ENCODE measurements around the gene RASSF1.

Gene RASSF1

DNA sequence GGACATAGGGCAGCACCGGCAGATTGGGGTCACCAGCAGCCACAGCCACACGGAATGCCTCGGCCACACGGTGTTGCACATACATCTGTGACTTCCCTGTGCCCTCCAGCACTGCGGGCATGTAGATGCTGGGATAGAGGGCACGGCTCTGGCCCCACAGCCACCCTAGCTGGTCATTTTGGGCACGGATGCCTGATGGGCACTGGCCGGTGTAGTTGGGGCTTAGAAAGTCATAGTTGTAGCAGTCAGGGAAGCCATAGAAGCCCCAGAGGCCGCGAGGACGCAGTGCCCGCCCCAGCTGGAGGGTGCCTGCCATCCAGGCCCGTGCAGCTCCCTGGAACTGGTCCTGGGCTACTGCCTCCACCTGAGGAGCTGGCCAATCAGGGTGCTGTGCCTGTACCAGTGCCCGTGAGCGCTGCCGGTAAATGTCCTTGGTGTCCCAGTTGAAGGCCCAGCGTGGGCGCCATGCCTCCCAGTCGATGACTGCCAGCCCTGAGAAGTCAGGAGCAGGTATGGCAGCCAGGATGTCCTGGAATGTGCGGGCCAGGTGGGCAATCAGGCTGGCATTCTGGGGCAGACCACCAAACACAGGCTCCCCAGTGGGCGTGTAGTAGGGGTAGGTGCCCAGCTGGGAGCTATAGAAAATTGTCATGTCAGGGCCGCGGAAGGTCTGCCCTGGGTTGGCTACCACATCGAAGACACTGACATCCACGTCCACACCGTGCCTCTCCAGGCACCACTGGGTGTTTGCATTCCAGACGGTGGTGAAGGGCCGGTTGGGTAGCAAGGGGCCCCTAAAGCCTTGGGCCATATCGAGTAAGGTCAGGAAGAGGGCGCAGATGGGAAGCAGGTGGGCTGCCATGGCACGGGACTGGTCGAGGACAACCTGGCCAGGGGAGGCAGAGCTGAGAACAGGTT lies 38.3 kb downstream of the RASSF1 start:
- in situ Hi-C loops (cut with MboI; ENCODE audit: low sequenced_read_pairs): no loop called here

DNA sequence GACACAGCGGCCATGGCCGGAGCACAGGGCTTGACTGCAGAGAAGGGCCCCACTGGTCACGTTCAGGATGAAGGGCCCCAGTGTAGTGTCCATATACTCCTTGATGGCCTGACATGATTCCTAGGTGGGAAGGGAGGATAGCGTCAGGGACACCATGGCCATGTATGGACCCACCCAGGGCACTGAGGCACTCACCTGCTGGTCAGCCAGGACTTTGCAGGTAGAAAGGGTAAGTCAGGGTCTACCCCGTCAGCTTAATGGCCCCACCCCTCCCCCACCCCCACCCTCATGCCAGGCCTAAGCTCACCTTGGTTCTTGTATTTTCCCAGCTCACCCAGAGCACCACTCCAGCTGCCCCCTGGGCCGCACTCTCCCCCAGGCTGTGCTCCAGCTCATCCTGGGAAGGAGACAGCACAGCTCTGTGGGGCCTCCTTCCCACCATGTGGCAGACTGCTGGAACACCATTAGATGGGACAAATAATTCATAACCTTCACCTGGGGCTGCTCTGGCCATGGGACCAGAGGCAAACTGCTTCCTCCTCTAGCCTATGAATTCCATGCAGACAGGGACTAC lies 39.9 kb downstream of the RASSF1 start:
- in situ Hi-C loops (cut with MboI; ENCODE audit: low sequenced_read_pairs): no loop called here

DNA sequence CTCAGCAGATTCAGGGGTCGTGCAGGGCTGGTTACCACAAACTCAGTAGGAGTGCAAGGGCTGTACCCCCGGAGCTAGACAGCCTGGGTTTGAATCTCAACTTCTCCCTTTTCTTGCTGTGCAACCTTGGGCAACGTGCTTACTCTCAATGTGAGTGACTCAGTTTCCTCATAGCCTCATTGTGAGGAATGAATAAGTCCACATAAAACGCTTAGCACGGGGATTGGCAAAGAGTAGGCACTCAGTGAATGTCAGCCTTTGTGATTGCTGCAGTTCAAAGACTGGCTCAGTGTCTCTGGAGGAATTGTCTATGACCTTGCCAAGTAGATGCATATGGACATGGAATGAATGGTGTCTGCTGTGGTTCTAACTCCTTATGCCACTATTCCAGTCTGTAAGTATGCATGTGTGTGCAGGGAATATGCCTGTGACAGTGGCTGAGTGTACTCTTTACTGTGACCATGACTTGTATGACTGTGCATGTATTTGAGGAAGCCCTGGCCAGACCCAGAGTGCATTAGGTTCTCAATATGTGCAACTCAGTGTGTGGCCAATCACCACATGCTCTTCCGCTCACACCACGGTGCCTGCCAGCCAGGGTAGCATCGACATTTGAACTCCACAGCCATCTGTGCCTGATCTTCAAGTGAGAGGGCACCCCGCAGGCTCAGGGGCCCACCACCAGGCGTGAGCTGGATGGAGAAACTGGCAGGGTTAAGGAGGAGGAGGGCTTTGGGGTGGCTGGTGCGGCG lies 40.5 kb downstream of the RASSF1 start:
- in situ Hi-C loops (cut with MboI; ENCODE audit: low sequenced_read_pairs): no loop called here

DNA sequence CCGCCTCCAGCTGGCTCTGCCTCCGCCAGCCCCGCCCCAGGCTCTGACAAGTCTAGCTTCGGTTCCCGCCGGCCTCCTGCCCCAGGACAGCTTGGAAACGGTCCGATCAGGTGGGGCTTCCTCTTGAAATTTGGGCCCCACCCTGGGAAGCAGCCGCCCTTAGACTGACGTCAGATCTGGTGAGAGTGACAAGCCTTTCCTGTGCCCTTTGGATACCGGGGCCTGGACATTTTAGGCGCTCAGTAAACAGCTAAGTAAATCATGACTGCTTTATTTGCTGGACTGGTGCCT lies 41.1 kb downstream of the RASSF1 start:
- in situ Hi-C loops (cut with MboI; ENCODE audit: low sequenced_read_pairs): no loop called here

DNA sequence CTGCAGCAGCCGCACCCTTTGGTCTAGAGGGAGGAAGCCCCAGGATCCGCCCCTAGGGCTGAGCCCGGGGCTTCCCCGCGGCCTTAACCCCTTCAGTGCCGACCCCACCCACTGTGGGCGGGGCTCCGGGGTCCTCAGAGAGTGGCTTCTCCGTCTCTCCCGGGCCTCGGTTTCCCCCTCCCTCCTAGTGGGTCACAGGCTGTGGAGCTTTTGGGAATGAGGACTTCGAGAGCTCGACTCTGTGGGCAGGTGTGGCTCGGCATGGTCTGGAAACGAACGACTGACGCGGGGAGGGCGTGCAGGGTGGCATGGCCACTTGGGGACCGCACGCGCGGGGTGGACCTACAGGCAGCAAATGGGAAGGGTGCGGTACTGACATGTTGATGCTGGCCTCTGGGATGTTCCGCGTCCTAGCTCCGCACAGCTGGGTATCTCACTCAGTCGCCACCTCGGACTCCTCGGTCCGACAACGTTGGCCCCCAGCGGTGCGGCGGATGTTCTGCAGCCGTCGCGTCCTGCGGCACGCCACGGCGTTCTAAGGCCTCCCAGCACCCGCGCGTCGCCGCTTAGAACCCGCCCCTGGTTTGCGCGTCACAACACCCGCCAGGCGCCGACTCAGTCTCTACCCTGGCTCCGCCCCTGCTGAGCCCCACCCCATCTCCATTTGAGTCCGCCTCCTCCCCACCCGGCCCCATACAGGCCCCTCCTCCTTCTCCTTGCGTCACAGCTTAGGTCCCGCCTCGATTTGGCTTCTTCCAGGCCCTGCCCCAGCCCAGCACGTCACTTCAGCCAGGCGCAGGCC lies 41.6 kb downstream of the RASSF1 start, which contains the start of the genes HYAL3 and NAA80:
TSS of gene HYAL3 (minus strand) at position 570 of the 802 bp plus-strand sequence. CDS start 3,803 bp downstream, outside the sequence.
TSS of gene NAA80 (minus strand) at position 570 of the 802 bp plus-strand sequence. CDS start 1,942 bp downstream, outside the sequence.
- in situ Hi-C loops (cut with MboI; ENCODE audit: low sequenced_read_pairs): no loop called here

DNA sequence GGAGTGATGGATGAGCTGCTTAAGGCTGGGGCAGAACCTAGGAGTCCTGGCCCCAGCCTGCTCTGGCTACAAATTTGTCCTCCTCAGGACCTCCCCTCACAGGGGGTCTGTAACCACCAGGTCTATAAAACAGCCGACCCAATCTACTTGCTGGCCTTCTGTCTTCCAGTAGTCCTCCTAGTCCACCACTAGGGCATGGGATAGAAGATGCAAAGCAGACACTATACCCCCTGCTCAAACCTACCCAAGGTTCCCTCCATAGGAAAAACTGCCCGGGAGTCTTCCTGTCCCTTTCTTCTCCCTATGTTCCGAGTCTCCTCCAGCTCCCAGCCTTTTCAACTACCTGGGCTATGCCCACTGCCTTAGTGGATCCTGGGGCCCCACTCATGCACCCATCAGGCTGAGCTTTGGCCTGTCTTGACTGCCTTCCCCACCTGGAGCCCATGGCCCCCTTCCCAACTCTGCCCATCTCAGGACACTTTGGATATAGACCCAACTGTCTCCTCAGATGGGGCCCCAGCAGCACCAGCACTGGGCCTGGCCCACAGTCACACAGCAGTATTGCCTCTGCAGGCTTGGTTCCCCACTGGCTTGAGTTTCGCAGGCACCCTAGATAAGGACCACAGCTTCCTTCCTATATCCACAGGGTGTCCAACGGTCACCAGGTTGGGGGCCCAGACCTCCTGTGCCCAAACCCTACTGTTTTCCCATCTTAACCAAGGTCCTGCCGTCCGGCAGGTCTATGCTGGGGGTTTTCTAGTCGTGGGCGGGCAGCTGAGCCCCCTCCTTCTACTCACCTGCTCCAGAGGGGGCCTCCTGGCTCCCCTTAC lies 42.5 kb downstream of the RASSF1 start:
- in situ Hi-C loops (cut with MboI; ENCODE audit: low sequenced_read_pairs): no loop called here

DNA sequence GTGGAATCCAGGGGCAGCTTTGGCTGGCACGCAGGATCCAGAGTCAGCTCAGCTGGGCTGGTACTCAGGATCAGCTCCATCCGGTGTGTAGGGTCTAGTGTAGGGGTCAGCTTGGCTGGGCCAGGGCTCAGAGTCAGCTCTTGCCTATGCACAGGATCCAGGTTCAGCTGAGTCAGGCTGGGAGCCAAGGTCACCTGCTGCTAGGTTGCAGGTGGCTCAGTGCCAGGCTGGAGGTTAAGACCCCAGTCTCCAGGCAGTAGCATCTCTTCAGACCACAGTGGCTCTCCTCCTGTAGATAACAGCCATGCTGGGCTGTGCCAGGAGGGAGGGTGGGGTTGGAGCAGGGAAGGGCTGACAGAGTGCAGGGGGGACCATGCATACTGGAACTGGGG lies 43.3 kb downstream of the RASSF1 start:
- in situ Hi-C loops (cut with MboI; ENCODE audit: low sequenced_read_pairs): no loop called here

DNA sequence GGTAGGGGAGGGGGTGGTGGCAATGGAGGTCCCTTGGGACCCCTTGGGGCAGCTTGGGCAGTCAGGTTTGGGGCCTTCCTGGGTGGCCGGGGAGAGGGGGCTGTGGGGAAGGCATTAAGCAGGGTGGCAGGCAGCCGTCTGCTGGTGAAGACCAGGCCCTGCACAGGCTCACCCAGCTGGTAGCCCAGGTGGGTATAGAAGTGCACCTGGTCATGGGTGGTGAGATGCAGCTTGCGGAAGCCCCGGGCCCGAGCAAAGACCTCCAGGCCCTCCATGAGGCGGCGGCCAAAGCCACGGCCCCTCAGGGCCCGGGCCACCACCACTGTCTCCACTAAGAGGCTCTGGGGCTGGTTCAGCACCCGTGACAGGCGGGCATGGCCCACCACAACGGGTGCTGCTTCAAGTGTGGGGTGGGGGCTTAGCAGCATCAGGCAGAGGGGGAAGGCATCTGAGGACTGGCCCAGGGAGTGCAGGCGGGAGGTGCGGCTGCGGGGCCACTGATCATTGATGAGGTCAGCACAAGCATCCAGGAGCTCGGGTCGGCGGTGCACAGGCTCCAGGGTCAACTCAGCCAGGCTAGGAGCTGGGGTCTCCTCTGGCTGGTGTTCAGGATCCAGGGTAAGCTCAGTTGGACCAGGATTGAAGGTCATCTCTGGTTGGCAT lies 43.8 kb downstream of the RASSF1 start:
- in situ Hi-C loops (cut with MboI; ENCODE audit: low sequenced_read_pairs): no loop called here

DNA sequence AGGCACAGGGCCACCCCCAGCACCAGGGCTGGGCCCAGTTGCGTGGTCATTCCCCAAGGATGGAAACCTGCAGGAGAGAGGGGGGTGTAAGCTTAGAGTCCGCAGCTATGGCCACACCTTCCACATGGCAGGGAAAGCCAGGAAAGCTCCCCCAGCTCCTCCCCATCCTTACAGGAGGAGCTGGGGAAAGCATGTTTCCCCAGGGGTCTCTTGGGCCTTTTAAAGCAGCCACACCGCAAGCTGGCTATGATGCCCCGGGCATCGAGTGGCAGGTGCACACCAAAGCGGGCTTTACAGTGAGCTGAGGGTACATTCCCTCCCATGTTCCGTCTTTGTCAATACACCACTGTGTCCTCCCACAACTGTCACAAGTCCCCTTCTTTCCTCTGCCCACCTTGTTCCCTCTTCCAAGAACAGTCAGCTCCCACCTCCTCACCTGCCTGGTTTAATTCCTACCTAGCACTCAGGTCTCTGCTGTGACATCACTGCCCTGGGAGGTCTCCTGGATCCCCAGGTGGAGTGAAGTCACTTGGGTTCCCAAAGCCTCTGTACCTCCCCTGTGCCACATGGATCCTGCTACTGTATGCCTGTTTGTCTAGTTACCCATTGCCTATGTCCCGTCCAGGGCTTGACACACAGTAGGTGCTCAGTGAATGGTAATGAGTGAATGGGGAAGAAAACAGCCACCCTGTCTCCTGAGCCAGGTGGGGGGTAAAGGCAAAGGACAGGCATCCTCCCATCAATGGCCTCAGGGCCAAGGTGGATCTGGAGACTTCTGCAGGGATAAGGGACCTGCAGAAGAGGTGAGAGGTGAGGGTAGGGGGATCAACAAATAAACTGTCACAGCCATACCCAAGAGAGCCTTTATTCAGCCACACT lies 44.8 kb downstream of the RASSF1 start:
- in situ Hi-C loops (cut with MboI; ENCODE audit: low sequenced_read_pairs): no loop called here

DNA sequence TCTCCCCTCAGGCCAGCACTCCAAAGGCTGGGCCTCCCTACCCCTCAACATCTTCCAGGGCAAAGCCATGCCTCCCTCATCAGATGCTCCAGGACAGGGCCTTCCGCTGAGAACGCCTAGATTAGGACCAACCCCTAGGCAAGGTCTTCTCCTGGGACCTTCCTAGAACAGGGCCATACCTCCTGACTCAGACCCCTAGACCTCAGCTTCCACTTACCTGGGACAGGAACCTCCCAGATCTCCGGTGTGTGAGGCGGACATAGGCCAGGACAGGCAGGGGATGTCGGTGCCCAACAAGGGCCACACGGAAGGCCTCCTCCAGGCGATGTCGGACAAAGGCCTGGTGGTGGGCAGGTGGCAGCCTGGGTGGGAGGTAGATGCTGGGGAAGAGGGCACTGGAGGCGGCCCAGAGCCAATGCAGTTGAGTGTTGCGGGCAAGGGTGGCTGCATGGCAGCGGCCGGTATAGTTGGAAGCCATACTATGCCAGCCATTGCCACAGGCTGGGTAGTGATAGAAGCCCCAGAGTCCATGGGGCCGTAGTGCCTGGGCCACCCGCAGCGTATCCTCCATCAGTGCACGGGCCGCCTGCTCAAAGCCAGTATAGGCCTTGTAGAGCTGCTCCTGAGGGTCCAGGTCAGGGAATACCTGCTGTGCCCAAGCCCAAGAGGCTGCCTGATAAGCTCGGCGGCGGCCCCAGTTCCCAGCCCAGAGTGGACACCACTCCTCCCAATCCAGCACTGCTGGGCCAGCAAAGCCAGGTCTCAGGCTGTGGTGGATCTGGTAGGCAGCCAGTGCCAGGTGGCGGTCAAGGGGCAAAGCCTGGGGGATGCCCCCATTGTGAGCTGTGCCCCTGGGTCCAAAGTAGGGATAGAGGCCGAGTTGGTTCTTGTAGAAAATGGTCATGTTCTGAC lies 45.9 kb downstream of the RASSF1 start:
- in situ Hi-C loops (cut with MboI; ENCODE audit: low sequenced_read_pairs): no loop called here

DNA sequence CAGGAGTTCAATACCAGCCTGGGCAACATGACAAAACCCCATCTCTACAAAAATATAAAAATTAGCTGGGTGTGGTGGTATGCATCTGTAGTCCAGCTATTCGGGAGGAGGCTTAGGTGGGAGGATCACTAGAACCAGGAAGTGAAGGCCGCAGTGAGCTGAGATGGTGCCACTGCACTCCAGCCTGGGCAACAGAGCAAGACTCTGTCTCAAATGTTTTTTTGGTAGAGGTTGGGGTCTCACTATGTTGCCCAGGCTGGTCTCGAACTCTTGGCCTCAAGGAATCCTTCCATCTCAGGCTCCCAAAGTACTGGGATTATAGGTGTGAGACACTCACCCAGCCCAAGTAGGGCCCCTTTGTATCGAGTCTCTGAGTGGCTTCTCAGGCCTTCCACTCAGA lies 46.5 kb downstream of the RASSF1 start:
- in situ Hi-C loops (cut with MboI; ENCODE audit: low sequenced_read_pairs): no loop called here

DNA sequence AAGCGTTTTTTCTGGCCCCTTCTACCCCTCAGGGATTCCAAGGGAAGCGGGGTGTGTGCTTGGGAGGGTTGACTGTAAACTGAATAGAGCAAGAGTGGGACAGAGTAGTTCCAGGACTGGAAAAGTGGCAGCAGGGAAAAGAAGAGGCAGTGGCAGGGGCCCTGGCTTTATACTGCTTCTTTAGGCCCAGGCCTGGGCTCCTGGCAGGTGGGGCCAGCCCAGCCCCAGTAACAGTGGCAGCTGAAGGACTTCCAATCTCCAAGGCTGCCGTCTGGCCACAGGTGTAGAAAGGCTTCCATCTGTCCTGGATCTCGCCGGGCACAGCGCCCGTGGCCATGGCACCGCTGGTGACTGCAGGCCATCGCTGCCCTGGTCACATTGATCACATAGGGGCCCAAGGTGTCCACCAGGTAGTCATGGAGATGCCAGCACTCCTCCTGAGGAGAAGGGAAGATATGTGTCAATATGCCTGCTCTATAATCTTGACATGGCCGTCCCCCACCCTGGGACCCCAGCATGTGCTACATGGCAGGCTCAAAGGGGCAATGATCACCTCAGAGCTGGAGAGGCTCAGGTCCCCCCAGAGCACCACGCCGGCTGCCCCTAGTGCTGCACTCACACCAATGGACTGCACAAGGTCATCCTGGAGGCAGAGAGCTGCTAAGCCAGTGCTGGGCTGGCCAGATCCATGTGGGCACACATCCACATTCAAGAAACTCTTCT lies 47.4 kb downstream of the RASSF1 start:
- in situ Hi-C loops (cut with MboI; ENCODE audit: low sequenced_read_pairs): no loop called here

DNA sequence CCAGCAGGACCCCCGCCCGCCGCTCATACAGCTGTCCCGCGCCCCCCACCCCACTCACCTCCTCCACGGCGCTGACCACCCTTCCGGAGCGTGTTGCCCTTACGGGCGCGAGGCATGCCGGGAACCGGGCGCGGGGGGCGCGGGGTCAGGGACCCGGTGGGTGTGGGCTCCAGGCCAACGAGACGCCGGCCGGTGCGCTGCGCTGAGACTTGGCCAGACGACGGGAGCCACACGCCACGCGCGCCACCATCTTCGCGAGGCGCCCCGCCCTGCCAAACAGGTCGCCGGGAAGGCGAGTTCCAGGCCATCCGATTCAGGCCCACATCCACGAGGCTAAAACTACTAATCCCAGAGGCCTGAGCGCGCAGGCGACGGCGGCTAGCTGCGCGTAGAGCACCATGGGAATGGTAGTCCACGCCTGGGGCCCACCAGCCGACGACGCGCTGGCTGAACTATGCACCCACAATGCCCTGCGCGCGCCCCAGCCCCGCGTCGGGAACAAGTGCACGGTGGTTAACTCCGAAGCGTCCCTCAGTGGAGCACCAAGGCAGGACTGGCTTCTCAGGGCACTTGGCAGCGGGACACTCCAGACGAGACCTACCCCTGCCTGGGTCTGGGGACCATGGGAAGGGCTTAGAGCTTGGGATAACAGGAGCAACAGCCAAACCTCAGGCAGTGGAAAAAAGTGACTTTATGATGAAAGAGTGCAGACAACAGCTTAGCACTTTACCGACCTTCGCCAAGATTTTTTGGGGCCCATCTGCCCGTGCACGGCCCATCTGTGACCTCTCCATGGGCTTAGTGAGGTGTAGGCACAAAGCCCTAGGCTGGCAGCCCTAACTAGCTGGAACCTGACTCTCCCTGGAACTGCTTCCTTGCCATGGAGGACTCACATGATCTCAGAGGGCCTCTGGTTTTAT lies 48.2 kb downstream of the RASSF1 start, which contains the start of gene IFRD2:
TSS of gene IFRD2 (minus strand) at position 271 of the 920 bp plus-strand sequence. CDS start at position 116, 155 bp downstream.
- in situ Hi-C loops (cut with MboI; ENCODE audit: low sequenced_read_pairs): no loop called here

DNA sequence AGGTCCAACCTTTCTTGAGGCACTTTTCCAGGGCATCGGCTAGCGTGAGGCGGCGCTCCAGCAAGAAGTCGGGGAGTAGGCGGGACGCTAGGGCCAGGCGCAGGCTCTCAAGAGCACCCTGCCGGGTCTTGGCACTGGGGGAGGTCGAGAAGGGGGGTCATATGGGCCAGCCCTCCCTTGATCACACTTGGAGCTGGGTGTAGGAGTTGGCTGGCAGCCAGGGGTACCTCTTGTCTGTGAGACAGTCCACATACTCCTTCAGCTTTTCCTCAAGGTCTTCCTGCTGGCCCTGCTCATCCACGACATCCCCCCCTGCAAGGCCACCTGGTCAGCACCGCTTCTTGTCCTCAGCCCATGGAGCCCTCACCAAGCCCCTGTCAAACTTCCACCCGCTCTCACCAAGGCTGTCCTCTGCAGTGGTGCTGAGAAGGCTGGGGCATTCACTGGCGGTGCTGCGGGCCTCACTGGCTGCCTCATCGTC lies 50.4 kb downstream of the RASSF1 start:
- in situ Hi-C loops (cut with MboI; ENCODE audit: low sequenced_read_pairs): no loop called here

DNA sequence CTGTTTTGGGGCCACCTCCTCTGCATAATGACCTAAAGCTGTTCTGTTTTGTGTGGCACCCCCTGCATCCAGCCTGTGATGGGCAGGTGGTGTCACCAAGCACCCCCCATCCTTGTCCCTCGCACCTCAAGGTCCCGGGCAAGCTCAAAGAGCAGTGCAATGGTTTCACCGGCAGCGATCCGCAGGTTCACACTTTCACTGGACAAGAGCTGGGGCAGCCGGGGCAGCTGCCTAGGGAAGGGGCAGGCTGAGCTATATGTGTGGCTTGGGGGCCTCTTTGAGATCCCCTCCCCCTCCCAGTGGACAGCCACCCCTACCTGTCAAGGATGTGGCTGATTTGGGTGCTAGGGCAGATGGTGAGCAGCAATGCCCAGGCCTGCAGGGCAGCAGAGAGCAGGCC lies 51.5 kb downstream of the RASSF1 start:
- in situ Hi-C loops (cut with MboI; ENCODE audit: low sequenced_read_pairs): no loop called here
